Spinal cord (tissue), 10 donors: ENCODE data around the gene ZNF74. TPM values are rescaled to one million over a fixed set of nuclear protein-coding genes. Genes with fewer than 3 reads are reported as not detected.

ENCODE experiments used
- DNase-seq, 6 donors: peaks; one replicate each; pipeline versions ENCODE4 v3.0.0 to v3.0.0-alpha.2; 2013 to 2015; ENCODE audit warnings: low spot score in 6 of 6, low read depth in 4 of 6
- H3K27ac ChIP-seq: one replicate; pipeline ENCODE4 v1.5.1; 2013; ENCODE audit warnings: low read depth, low read length, control low read depth
- H3K27me3 ChIP-seq: one replicate; pipeline ENCODE4 v1.6.1; 2013; ENCODE audit warnings: low read length; ENCODE audit not compliant: control insufficient read depth, insufficient read depth
- H3K36me3 ChIP-seq: one replicate; pipeline ENCODE4 v1.6.1; 2013; ENCODE audit warnings: low read length; ENCODE audit not compliant: control insufficient read depth, insufficient read depth
- H3K4me1 ChIP-seq: one replicate; pipeline ENCODE4 v1.6.1; 2013; ENCODE audit warnings: low read length; ENCODE audit not compliant: control insufficient read depth, insufficient read depth
- H3K4me3 ChIP-seq: one replicate; pipeline ENCODE4 v1.5.1; 2013; ENCODE audit warnings: low read depth, low read length, control low read depth
- H3K9me3 ChIP-seq: one replicate; pipeline ENCODE4 v1.6.1; 2013; ENCODE audit warnings: low read length; ENCODE audit not compliant: control insufficient read depth, insufficient read depth
- WGBS: methylation state at CpG from one replicate; pipeline ENCODE4 v1.1.5; 2013; ENCODE audit warnings: missing lambda C conversion rate; ENCODE audit not compliant: insufficient coverage; 5-methylcytosine and 5-hydroxymethylcytosine counted together
- polyA plus RNA-seq, 2 donors: library from polyadenylated mRNA; unstranded; fragments of 120-200 nt; gene quantifications; one replicate each; pipeline ENCODE4 v1.2.1, GENCODE V29; 2013; ENCODE audit not compliant: insufficient read length in 2 of 2
- total RNA-seq, 2 donors: library from RNA; depleted of rRNA in 1 of 2; stranded (reverse); fragments of 120-200 nt in 1 of 2; fragments of >200 nt in 1 of 2; gene quantifications; one replicate each; pipeline versions ENCODE4 v1.2.3 to v1.2.4, GENCODE V29; 2013 to 2014
- donor health status: healthy.

ZNF74 gene
- total and polyA plus RNA-seq, 4 donors = 14.3 to 31.2 (median 22.4) TPM

GRCh38 chr22:20396639-20397038 lies 2.7 kb downstream of the ZNF74 start:
- DNase-seq = no peak
- WGBS = 82% methylated on average over 1 of the region's 1 CpG
- no peaks in the 10 kb centered on the region for H3K9me3 ChIP-seq
- peaks cover 29% of the 10 kb centered on the region for H3K4me1 ChIP-seq
- no peak overlapping the region for H3K27ac ChIP-seq
- H3K36me3 ChIP-seq = peaks cover 18% of the 10 kb centered on the region
- no peaks in the 10 kb centered on the region for H3K27me3 ChIP-seq
- no peak overlapping the region for H3K4me3 ChIP-seq

- Histone ChIP-seq H3K4me3 (no peak overlapping the region), H3K4me1 (peaks cover 29% of the 10 kb centered on the region)
- WGBS = 100% methylated on average over 1 of the region's 2 CpGs
These were observed 3.5 kb downstream of the ZNF74 start for GRCh38 chr22:20397498-20397897.

DNA sequence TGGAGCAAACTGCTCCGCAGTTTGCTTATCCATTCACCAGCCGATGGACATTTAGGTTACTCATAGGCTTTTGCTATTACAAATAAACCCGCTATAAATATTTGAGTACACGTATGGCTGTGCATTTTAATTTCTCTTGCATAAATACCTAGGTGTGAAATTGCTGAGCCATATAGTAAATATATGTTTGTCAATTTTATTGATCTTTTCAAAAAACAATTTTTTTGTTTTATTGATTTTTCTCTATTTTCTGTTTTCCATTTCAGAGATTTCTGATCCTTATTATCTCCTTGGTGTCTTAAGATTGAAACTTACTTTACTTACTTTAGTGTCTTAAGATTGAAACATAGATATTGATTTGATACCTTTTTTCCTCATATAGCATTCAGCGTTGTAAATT lies 4.5 kb downstream of the ZNF74 start:
- Histone ChIP-seq H3K36me3 (peaks cover 30% of the 10 kb centered on the region), H3K9me3 (no peaks in the 10 kb centered on the region), H3K27me3 (no peaks in the 10 kb centered on the region), H3K4me1 (peaks cover 26% of the 10 kb centered on the region), H3K27ac (no peak overlapping the region), H3K4me3 (no peak overlapping the region)
- DNase-seq = no peak
- no CpG with 5 or more reads among the region's 5 CpGs for WGBS

More at GRCh38 chr22:20397498-20397897, 3.5 kb downstream of the ZNF74 start:
- peaks cover 23% of the 10 kb centered on the region for H3K36me3 ChIP-seq
- no peak overlapping the region for H3K27ac ChIP-seq
- H3K9me3 ChIP-seq = no peaks in the 10 kb centered on the region
- H3K27me3 ChIP-seq = no peaks in the 10 kb centered on the region
- no peak for DNase-seq

DNA sequence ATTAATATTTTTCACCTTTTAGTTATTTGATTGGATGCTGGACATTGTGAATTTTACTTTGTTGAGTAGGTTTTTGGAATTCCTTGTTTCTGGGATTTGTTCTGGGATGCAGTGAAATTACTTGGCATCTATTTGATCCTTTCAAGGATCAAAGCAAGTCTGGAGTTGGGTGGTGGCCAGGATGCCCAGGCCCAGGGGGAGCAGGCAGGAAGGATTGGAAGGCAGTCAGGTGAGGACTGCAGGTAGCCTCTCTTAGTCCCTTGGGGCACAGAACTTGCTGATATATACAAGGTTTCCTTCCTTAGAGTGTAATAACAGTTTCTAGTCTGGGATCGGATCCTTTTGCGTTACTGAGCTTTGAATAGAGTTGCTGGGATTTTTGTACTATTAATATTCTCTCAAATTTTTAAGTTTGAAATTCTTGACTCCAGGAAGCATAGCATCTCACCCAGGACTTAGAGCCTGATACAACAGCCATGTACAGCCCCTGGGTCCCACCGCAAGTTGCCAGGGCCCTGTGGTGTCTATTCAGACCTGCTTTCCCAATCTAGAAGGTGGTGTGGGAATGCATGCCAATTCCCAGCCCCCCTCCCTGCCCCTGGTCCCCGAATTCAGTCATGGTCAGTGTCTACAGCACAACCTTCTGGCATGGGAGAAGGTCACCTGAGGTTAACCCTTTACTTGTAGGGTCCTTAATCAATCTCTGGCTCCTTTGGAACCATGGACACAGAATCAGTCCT lies 6.1 kb downstream of the ZNF74 start:
- Histone ChIP-seq H3K27ac (no peak overlapping the region), H3K4me3 (no peak overlapping the region), H3K9me3 (no peaks in the 10 kb centered on the region), H3K36me3 (peaks cover 45% of the 10 kb centered on the region), H3K4me1 (peaks cover 14% of the 10 kb centered on the region), H3K27me3 (no peaks in the 10 kb centered on the region)
- WGBS = no CpG with 5 or more reads among the region's 4 CpGs
- DNase-seq = no peak

- Histone ChIP-seq H3K9me3 (no peaks in the 10 kb centered on the region), H3K36me3 (peaks cover 50% of the 10 kb centered on the region), H3K4me1 (peaks cover 7% of the 10 kb centered on the region), H3K27ac (no peak overlapping the region), H3K27me3 (no peaks in the 10 kb centered on the region), H3K4me3 (no peak overlapping the region)
- no peak for DNase-seq
- 91% methylated on average over 11 of the region's 15 CpGs for WGBS
These were observed 6.8 kb downstream of the ZNF74 start for GRCh38 chr22:20400606-20401375.

GRCh38 chr22:20401376-20402014 lies 7.5 kb downstream of the ZNF74 start:
- Histone ChIP-seq H3K4me3 (no peak overlapping the region), H3K9me3 (no peaks in the 10 kb centered on the region), H3K27ac (no peak overlapping the region), H3K27me3 (no peaks in the 10 kb centered on the region), H3K36me3 (peaks cover 57% of the 10 kb centered on the region), H3K4me1 (peaks cover 5% of the 10 kb centered on the region)
- WGBS = 98% methylated on average over 9 of the region's 13 CpGs
- DNase-seq = no peak

- DNase-seq = no peak
- Histone ChIP-seq H3K36me3 (peaks cover 71% of the 10 kb centered on the region), H3K27me3 (no peaks in the 10 kb centered on the region), H3K9me3 (no peaks in the 10 kb centered on the region), H3K4me3 (no peak overlapping the region), H3K27ac (no peak overlapping the region), H3K4me1 (no peaks in the 10 kb centered on the region)
- WGBS = 87% methylated on average over 8 of the region's 9 CpGs
These were observed 9.2 kb downstream of the ZNF74 start for GRCh38 chr22:20402960-20403778.

DNA sequence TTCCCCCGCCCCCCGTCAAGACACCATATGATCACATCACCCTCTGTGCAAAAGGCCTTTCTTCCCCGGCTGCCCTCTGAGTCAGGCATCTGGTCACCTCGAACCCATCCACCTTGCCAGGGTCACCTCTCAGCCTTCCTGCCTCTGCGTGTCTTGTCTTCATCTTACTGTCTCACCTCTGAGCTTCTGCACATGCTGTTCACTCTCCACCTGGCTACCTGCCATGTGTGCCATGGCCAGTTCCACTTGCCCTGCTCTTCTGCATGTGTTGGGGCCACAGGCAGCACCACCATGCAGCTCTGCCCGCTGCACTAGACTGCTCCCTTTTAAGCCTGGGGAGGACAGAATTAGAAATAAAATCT lies 9.8 kb downstream of the ZNF74 start:
- WGBS = 89% methylated on average over 5 of the region's 6 CpGs
- no peaks in the 10 kb centered on the region for H3K4me1 ChIP-seq
- H3K9me3 ChIP-seq = no peaks in the 10 kb centered on the region
- DNase-seq = no peak
- H3K27ac ChIP-seq = no peak overlapping the region
- H3K27me3 ChIP-seq = no peaks in the 10 kb centered on the region
- H3K36me3 ChIP-seq = peaks cover 71% of the 10 kb centered on the region
- H3K4me3 ChIP-seq = no peak overlapping the region

DNA sequence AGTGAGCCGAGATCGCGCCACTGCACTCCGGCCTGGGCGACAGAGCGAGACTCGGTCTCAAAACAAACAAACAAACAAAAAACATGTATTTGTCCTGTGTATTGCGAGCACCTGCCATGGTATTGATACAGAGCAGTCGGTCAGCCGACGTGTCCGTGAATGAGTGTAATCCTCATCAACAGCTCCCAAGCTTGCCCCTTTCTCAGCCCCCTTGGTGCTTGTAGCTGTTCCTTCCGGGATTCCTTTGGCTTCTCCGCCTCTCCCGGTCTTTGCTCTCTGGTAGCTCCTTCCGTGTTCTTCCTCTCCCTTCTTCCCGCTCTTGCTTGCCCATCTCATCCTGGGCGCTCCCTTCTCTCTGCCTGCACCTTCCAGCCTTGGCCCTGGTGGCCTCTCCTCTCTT lies 10.9 kb downstream of the ZNF74 start:
- no peak for DNase-seq
- Histone ChIP-seq H3K27me3 (no peaks in the 10 kb centered on the region), H3K9me3 (no peaks in the 10 kb centered on the region), H3K4me3 (no peak overlapping the region), H3K36me3 (peaks cover 74% of the 10 kb centered on the region), H3K27ac (no peak overlapping the region), H3K4me1 (no peaks in the 10 kb centered on the region)
- 88% methylated on average over 18 of the region's 18 CpGs for WGBS
